Measurements from ENCODE around the gene DGAT2L6.
"Not testable (repeated sequence)": the region's sequence is repeated elsewhere in the genome, so short reads cannot be mapped to it uniquely, and the experiment has no call there.

The DGAT2L6 gene

DNA sequence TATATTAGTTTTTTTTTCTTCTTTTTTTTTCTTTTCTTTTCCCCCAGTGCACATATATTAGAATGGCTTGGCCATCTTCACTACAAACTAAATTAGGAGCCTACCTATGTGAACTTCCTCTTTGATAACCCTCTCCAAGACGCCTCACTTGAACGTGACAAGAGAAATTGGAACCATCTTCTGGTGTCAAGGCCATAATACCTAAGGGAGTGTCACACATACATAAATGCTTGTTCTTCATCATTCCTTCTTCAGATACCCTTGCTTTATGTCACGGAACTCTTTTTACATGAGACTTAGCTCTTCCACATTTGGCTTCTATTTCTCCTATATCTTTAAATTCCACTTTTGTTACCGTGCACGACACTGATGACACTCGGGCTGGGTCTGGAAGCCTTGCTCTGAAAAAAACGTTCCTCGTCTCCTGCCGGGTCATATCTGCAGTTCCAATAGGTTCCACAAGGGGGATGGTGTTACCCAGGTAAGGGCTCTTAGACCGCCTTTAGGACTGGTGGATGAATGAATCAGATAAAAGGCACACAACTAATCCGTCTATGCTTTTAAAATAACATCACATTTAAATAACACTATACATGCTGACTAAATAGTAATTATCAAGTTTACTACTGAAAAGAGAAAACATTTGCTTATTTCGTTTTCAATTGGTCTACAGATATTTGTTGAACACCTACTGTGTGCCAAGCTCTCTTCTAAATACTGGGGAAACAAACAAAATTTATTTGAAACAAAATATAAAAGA is 19.9 kb downstream of the DGAT2L6 start:
- peak; percentile 82 for DNase-seq

DNA sequence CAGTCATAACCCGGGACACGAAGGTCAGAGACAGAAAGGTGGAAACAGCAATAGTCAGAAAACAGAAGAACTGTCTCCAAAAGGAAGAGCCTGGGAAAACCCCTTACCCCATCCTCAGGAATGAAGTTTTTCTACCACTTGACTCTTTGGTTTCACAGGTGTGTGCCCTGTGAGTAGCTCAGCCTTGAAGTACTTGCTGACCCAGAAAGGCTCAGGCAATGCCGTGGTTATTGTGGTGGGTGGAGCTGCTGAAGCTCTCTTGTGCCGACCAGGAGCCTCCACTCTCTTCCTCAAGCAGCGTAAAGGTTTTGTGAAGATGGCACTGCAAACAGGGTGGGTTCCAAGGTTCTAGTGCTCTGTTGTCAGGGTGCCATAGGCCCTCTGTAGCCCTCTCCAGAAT is 24.4 kb downstream of the DGAT2L6 start:
- DNase-seq: no peak

DNA sequence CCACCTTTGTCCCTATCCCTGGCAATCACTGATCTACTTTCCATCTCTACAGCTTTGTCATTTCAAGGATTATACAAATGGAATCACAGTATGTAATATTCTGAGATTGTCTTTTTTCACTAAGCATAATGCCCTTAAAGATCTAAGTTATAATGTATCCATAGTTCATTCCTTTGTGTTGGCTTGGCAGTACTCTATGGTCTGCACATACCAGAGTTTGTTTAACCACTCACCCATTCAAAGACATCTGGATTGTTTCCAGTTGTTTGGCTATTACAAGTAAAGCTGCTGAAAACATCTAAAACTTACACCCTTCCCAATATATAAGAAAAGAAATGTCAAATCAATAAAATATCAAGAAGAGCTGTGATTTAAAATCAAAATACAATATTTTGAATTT is 31.2 kb downstream of the DGAT2L6 start:
- DNase-seq: no peak

DNA sequence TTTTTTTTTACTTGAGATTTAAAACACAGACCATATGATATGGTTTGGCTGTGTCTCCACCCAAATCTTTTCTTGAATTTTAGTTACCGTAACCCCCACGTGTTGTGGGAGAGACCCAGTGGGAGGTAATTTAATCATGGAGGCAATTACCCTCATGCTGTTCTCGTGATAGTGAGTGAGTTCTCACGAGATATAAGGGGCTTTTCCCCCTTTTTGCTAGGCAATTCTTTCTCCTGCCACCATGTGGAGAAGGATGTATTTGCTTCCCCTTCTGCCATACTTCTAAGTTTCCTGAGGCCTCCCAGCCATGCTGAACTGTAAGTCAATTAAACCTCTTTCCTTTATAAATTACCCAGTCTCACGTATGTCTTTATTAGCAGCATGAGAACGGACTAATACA is 32.3 kb downstream of the DGAT2L6 start:
- DNase-seq: peak; percentile 26

DNA sequence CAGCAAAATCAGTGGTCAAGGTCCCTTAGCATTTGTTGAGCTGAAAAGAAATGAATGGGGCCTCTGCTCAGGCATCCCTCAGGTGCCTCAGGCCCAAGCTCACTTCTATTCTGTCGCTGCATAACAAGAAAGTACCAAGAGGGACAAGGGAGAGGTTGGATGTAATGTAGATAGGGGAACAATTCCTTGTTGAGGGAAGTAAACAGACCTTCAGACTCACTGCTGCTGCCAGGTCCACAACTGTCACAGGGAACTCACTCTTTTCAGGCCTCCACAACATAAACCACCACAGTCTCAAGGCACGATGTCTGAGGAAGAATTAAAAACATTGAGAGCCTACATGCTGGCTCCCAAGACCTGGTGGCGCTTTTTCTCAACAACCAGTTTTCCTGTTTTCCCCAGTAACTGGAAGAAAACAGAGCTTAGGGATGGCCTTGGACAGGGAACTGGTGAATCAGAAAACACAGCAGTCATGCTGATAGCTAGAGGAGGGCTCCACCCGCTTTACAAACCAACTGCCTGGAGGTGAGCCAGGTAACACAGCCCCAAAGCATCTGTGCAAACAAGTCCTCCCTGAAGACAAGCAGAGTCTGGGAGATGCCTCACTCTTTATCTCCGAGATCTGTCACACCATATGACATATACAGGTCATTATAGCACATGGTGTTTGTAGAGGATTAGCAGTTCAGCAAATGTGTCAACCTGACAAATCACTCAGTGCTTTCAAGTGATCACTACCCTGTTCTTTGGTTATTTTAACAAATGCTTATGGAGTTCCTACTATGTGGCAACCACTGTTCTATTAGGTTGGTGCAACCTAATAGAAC is 42.9 kb downstream of the DGAT2L6 start:
- DNase-seq: no peak

DNA sequence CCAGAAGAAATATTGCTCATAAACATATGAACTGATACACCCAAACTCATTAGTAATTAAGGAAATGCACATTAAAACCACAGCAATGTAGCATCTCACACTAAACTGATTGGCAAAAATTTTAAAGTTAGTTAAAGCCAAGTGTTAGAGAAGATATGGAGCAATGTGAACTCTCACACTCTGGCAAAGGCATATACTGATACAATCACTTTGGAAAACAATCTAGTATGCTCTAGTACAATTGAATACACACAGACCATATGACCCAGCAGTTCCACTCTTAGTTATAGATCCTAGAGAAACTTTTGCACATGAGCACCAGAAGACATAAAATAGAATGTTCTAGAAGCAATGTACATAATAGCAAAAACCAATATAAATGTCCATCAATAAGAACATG is 48.8 kb downstream of the DGAT2L6 start:
- DNase-seq: no peak

DNA sequence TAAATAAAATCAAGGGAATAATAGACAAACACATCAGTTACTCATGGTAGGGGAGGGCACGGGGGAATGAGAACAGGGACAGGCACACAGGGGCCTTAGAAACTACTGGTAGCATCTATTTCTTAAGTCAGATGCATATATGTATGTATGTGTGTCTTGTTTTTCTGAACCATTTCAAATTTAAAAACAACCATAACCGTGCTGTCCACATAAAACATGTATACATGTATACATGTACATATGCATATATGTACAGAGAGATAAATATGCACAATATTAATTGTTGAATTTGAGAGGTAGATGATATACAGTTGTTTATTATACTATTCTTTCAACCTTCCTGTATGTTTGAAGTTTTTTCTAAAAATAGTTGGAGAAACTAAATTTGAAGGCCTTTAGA is 49.4 kb downstream of the DGAT2L6 start:
- no peak for DNase-seq

DNA sequence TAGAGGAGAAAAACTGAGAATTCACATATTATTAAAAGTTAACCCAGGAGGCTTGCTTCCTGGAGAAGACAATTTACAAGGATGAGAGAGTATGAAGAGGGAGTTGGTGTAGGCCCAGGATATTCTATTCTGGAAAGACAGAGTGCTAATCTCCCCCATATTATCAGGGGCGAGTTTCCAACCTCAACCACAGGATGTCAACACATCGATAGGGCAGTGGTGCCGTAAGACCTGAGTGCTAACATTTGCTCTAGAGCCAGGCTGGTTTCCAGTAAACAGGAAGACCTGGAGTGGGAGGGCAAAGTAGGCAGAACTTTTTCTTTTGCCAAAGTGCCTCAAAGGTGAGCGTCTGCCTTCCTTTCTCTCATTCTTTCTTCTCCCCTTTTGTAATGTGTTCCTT is 54.4 kb downstream of the DGAT2L6 start:
- peak; percentile 36 for DNase-seq

DNA sequence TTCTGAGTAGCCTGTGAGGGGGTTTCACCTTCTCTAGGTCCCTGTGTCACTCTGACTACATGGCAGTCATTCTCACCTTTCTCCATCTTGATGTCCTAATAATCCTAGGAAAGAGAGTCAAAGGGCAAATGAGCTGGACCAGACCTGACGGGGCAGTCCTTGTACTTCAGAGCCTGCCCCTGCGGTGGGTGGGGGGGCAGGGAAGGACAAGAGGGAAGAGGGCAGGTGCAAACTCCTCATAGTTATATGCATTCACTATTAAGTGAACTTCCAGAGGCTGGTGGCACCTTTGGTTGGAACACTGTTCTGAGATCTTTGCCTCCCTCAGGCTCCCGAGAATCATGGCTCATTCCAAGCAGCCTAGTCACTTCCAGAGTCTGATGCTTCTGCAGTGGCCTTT is 57.1 kb downstream of the DGAT2L6 start, which contains the start of gene AWAT1:
Gene AWAT1 (plus strand): TSS at position 301 of the 400 bp plus-strand sequence. CDS start 41 bp downstream, at position 342.
- no peak for DNase-seq

DNA sequence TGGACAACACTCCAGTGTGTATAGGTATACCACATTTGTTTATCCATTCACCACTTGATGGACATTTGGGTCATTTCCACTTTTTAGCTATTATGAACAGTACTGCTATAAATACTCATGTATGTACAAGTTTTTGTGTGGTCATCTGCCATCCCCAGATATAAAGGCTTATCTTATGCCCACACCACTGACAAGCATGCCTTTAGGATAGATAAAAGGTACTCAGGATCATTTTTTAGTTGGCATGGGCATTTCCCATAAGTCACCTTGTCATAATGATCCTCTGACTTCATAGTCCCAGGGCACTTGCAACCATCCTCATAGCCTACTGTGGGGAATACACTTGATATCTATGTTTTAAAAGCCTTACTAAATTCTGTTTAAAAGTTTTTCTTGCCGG is 63.5 kb downstream of the DGAT2L6 start:
- peak; percentile 4 for DNase-seq

DNA sequence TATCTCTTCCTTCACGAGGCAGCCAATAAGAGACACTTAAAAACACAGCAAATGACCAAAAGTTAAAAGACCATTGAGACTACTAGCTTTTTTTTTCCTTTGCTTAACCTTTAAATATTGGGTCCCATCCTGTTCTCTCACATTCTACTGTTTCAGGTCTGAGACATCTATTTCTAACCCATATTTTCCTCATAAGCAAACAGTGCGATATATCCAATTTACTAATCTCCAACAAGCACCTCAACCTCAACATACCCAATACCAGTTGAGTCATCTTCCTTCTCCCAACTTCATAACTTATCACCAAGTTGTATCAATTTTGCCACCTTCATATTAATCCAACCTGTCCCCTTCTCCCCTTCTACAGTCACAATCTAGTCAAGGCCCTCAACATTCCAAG is 64.2 kb downstream of the DGAT2L6 start:
- DNase-seq: no peak

DNA sequence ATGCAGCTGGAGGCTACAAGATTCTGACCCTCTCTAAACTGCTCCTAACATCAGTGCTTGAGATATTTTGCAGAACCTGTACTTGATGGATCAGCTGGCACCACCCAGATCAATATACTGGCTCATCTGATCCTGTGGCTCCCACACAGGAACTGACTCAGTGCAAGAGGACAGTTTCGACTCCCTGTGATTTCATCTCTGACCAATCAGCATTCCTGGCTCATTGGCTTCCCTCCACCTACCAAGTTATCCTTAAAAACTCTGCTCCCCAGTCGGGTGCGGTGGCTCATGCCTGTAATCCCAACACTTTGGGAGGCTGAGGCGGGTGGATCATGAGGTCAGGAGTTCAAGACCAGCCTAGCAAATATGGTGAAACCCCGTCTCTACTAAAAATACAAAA is 66.3 kb downstream of the DGAT2L6 start:
- DNase-seq: not testable (repeated sequence)

DNA sequence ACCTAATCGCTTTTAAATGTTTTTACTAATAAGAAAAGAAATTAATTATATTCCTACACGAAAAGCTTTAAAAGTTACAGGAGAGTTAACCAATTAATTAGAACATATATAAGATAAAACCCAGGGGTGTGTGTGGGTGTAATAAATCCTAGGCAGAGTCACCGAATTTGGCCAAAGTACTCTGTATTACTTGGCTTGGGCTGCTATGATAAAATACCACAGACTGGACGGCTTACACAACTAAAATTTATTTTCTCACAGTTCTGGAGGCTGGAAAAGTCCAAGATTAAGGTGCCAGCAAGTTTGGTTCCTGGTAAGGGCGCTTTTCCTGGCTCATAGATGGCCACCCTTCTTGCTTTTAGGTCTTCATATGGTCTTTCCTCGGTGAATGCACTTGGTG is 67.6 kb downstream of the DGAT2L6 start:
- DNase-seq: no peak

DNA sequence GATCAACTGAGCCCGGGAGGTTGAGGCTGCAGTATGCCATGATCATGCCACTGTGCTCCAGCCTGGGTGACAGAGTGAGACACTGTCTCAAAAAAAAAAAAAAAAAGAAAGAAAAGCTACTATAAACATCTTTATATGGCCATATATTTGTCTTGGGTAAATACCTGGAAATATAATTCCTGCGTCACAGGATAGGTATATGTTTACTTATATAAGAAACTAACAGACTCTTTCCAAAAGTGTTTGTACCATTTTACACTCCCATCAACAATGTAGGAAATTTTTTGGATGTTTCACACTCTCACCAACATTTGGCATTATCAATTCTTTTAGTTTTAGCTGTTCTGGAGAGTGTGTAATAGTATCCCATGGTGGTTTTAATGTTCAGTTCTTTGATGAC is 70.0 kb downstream of the DGAT2L6 start:
- DNase-seq: no peak

DNA sequence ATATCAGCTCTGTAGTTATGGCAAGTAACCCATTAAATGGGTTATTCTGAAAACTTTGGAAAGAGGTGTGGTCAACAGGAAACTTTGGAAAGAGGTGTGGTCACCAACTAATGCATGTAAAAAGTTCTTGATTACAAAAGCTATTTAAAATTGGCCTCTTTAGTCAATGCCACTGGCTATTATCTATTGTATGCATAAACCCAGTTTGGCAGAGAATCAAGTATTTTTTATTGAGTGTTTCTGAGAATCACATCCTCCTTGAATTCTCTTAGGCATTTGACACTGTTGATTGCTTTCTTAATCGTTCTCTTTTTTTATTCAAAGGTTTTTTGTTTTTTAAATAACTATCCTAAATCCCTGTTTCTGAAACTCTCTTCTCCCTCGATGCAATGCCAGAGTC is 75.2 kb downstream of the DGAT2L6 start:
- peak; percentile 23 for DNase-seq

DNA sequence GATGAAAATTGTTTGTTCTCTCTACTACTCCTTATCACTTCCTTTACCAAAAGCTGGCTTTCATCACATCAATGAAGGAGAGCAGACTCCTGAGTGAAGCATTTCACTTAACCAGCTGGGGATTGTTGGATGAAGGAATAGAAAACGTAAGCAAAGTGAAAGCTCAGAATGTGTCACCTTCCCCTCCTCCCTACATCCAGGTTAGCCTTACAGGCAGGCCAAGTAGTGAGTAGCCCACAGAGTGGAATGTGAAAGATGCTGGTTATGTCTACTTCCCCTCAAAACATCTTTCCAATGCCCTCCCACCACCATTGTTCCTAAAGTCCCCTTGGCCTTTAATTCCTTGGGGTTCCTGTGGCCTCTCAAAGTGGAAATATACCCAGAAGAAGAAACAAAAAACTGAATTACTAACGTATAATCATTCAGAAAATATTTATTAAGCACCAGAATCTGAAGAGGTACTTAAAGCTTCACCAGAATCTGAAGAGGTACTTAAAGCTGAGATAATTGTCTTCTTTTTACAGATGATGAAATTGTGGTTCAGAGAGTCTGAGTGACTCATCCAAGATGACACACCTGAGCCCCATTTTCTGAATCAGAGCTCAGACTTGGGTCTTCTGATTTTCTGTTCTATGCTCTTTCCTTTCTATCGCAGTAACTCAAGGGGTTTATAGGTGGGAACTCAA is 76.2 kb downstream of the DGAT2L6 start:
- DNase-seq: no peak

DNA sequence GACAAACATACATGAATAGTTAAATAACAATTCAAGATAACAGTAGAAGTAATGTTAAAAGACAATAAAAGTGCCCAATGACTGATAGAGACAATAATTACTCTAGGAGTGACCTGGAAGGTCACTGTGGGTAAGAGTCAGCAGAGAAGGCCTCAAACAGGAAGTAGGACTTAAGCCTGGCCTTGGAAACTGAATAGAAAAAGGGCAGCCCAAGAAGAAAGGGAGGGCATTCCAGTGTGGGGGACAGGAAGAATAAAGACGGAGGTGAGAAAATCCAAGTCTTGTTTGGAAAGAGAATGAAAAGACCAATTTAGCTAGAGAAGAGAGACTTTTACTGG is 76.7 kb downstream of the DGAT2L6 start:
- no peak for DNase-seq

DNA sequence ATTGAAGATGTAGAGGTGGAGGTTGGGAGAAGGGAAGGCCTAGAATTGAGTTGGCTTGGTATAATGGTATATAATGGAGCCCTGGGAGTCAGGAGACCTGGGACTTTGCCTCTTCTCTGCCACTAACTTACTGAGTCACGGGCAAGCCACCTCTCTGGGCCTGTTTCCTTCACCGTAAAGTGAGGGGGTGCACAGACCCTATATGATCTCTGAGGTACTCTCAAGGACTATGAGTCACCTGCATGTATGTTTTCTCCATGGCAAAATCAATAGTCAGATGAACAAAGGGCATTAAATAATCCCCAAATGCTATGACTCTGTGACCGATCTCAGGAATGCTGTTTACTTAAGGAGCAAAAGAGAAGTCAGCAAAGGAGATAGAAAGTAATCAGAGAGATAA is 77.6 kb downstream of the DGAT2L6 start:
- no peak for DNase-seq
